GM12878 (cell line): ENCODE data around the gene IL34. TPM values are rescaled to one million over a fixed set of nuclear protein-coding genes. Genes with fewer than 3 reads are reported as not detected.

Experiments
- ATAC-seq: fragments of 200-7000 bp; cut with Tn5 transposase; 3 replicates; pipeline ENCODE4 v1.9.1; 2020; ENCODE audit warnings: mild to moderate bottlenecking, moderate library complexity
- BruUV-seq: library from RNA; stranded (reverse); fragments of 400-500 nt; replicated peaks from 2 replicates; lab custom pipeline; 2021; lab: Mats Ljungman, UMichigan
- CTCF ChIA-PET: fragments of 300-600 bp; sonication (Branson Sonifier 250); formaldehyde crosslinking; extraction: SDS; loops from one replicate; lab custom pipeline; 2021; ENCODE audit warnings: inconsistent platforms; lab: Yijun Ruan, JAX
- POLR2A ChIA-PET: fragments of 350-600 bp; formaldehyde crosslinking; extraction: SDS; loops from one replicate; lab custom pipeline; 2021; ENCODE audit warnings: inconsistent platforms; lab: Charles Lee
- RAD21 ChIA-PET: fragments of 300-600 bp; sonication (Branson Sonifier 250); formaldehyde crosslinking; loops from one replicate; lab custom pipeline; 2023; ENCODE audit warnings: antibody characterized with exemption; ENCODE audit not compliant: unreplicated experiment; lab: Charles Lee
- SMC1A ChIA-PET: fragments of 300-600 bp; sonication (Branson Sonifier 250); formaldehyde crosslinking; loops from one replicate; lab custom pipeline; 2023; ENCODE audit not compliant: unreplicated experiment, uncharacterized antibody; lab: Charles Lee
- DNase-seq: peaks from one replicate; pipeline ENCODE4 v3.0.0-alpha.2; 2011; ENCODE audit warnings: low read depth, low spot score
- FAIRE-seq: peaks from 3 replicates; lab custom pipeline; 2011; peaks lifted over from hg19 to GRCh38; lab: Jason Lieb, UNC
- H2AFZ ChIP-seq: 2 replicates; pipeline ENCODE4 v1.6.0; 2011; ENCODE audit warnings: low read depth, low read length, control low read depth; ENCODE audit not compliant: control insufficient read depth
- H3K27ac ChIP-seq: 2 replicates; pipeline ENCODE4 v1.5.1; 2011; ENCODE audit warnings: control low read depth; ENCODE audit not compliant: control insufficient read depth, insufficient read depth
- H3K27me3 ChIP-seq, 2 experiments: replicated peaks in 1 of 2; 2 replicates each; pipeline versions ENCODE4 v1.6.0 to v1.6.1; 2011; ENCODE audit warnings: low read length in 1 of 2; ENCODE audit not compliant: control insufficient read depth in 2 of 2, insufficient read depth in 2 of 2
- H3K36me3 ChIP-seq, 2 experiments: 2 replicates each; pipeline ENCODE4 v1.5.1; 2011; ENCODE audit warnings: low read length in 1 of 2; ENCODE audit not compliant: control insufficient read depth in 2 of 2, insufficient read depth in 2 of 2
- H3K4me1 ChIP-seq: 2 replicates; pipeline ENCODE4 v1.6.1; 2011; ENCODE audit warnings: mild to moderate bottlenecking, low read length, moderate library complexity, mixed read lengths; ENCODE audit not compliant: control insufficient read depth, insufficient read depth
- H3K4me2 ChIP-seq: 2 replicates; pipeline ENCODE4 v1.6.0; 2011; ENCODE audit warnings: control low read depth; ENCODE audit not compliant: control insufficient read depth, insufficient read depth
- H3K4me3 ChIP-seq: fragments of 200-600 bp; sonication (generic); 2 replicates; pipeline ENCODE4 v1.5.1; 2016
- H3K79me2 ChIP-seq: 2 replicates; pipeline ENCODE4 v1.6.0; 2011; ENCODE audit warnings: low read length; ENCODE audit not compliant: control insufficient read depth, insufficient read depth
- H3K9ac ChIP-seq: 2 replicates; pipeline ENCODE4 v1.8.0; 2011; ENCODE audit warnings: low read length, control low read depth, mixed read lengths; ENCODE audit not compliant: control insufficient read depth, insufficient read depth
- H3K9me3 ChIP-seq: replicated peaks from 3 replicates; pipeline ENCODE4 v1.5.1; 2011; ENCODE audit warnings: mild to moderate bottlenecking, low read length; ENCODE audit not compliant: control insufficient read depth, insufficient read depth
- H4K20me1 ChIP-seq: 2 replicates; pipeline ENCODE4 v1.6.0; 2011; ENCODE audit not compliant: control insufficient read depth, insufficient read depth
- KLF5 ChIP-seq: fragments of 450-650 bp; IDR thresholded peaks from 2 replicates; pipeline ENCODE4 v1.6.1; 2014; ENCODE audit warnings: mild to moderate bottlenecking; ENCODE audit not compliant: partially characterized antibody
- POLR2AphosphoS2 ChIP-seq: IDR thresholded peaks from 2 replicates; pipeline ENCODE4 v1.6.1; 2011; ENCODE audit warnings: low read depth, mild to moderate bottlenecking, low read length, improper control_type of control experiment, moderate library complexity
- SIX5 ChIP-seq: IDR thresholded peaks from 2 replicates; pipeline ENCODE4 v1.6.1; 2011; ENCODE audit warnings: mild to moderate bottlenecking, low read depth, low read length, moderate library complexity; ENCODE audit not compliant: severe bottlenecking
- ZBED1 ChIP-seq: IDR thresholded peaks from 2 replicates; pipeline ENCODE4 v1.6.1; 2016; ENCODE audit warnings: borderline replicate concordance
- ZBTB11 ChIP-seq: fragments of 450-650 bp; formaldehyde crosslinking; IDR thresholded peaks from 2 replicates; pipeline ENCODE4 v1.5.0; 2022; ENCODE audit warnings: mild to moderate bottlenecking, missing genetic modification characterization
- WGBS: methylation state at CpG from one replicate; pipeline ENCODE4 v1.1.6; 2016; ENCODE audit warnings: low lambda C conversion rate; ENCODE audit not compliant: insufficient replicate concordance, insufficient coverage; ENCODE audit errors: missing lambda C conversion rate; 5-methylcytosine and 5-hydroxymethylcytosine counted together
- in situ Hi-C: fragments of 300-500 bp; cut with MboI; formaldehyde crosslinking; loops from 9 replicates; pipeline ENCODE4 v1.14.3; 2018; ENCODE audit warnings: mixed read lengths
- intact Hi-C: fragments of 100-400 bp; cut with micrococcal nuclease; formaldehyde crosslinking; loops from one replicate; pipeline ENCODE4 v1.14.2; 2022; ENCODE audit not compliant: unreplicated experiment
- polyA plus RNA-seq, 11 experiments: library from polyadenylated mRNA; depleted of rRNA in 4 of 11; unstranded in 6 of 11; stranded (reverse) in 5 of 11; fragments of >200 nt; fragmentation: Nextera tagmentation in 4 of 11; fragmentation: Illumina TruSeq in 1 of 11; extraction: Ambion mirVana in 4 of 11; extraction: Trizol in 1 of 11; gene quantifications; 1 replicate in 1 of 11; 2 replicates in 10 of 11; pipeline versions ENCODE4 v1.2.1 to v1.2.3, GENCODE V29; 2011 to 2016; ENCODE audit warnings: inconsistent platforms in 2 of 11, missing spikeins in 2 of 11, low read depth in 1 of 11
- total RNA-seq, 4 experiments: library from RNA; depleted of rRNA in 3 of 4; stranded (reverse); fragments of >200 nt in 3 of 4; fragmentation: Illumina TruSeq in 1 of 4; extraction: Trizol in 1 of 4; gene quantifications; 2 replicates each; pipeline versions ENCODE4 v1.2.1 to v1.2.3, GENCODE V29; 2013 to 2021
- TF ChIP-seq, protein P1 (sequence below): fragments of 150-350 bp; IDR thresholded peaks from 2 replicates; pipeline ENCODE4 v1.6.1; 2016; ENCODE audit warnings: low read depth, low read length
- TF ChIP-seq, protein P2 (sequence below): IDR thresholded peaks from 2 replicates; pipeline ENCODE4 v1.6.1; 2012; ENCODE audit warnings: low read depth, low read length, improper control_type of control experiment
- TF ChIP-seq, protein P3 (sequence below): IDR thresholded peaks from 2 replicates; pipeline ENCODE4 v1.6.1; 2011; ENCODE audit warnings: low read depth, low read length, improper control_type of control experiment, borderline replicate concordance
- TF ChIP-seq, protein P4 (sequence below): fragments of 450-650 bp; IDR thresholded peaks from 2 replicates; pipeline ENCODE4 v1.6.1; 2017; ENCODE audit warnings: mild to moderate bottlenecking, moderate library complexity

Gene IL34
- total and polyA plus RNA-seq, 10 of the 15 experiments (the other 5 are each of a cell fraction or from before 2014, with no cell fraction given): 0.27 to 0.40 TPM; not detected in 8

DNA sequence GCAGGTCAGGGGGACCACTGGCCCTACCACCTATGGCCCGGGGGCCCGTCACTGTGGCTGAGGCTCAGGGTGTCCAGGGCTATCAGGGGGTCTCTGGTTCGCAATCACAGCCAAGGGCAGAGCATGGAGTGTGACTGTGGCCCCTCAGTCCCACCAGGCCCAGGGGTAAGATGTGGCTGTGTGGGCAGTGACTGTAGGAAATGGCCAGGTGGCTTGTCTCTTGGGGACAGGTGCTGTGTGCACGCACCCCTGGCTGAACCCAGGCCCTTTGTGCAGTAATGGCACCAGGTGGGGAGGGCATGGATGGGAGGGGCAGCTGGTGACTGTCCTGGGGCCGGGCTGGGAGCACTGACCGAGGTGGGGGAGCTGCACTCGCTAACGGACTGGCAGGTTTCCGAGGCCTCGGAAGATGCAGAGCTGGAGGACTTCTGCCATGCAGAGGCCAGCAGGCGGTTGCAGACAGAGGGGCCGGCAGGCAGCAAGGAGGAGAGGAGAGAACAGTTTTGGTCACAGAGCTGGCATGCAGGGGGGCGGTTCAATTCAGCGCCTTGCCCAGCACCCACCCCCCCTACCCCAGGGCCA lies 18.8 kb downstream of the IL34 start:
- intact Hi-C loops: no loop called here
- Histone ChIP-seq H3K36me3 (no peaks in the 10 kb centered on the region), H4K20me1 (no peaks in the 10 kb centered on the region), H3K9me3 (no peaks in the 10 kb centered on the region), H3K27ac (no peak overlapping the region), H3K9ac (no peak overlapping the region), H2AFZ (no peak overlapping the region), H3K4me2 (no peak overlapping the region), H3K4me3 (no peak overlapping the region), H3K4me1 (no peaks in the 10 kb centered on the region), H3K79me2 (no peaks in the 10 kb centered on the region), H3K27me3 (no peaks in the 10 kb centered on the region; a peak in 1 of 4 replicates)
- ChIA-PET POLR2A (no interaction called here), RAD21 (no interaction called here), SMC1A (interaction anchor here (0.5 kb wide), 1 partner anchor 58 kb away, joined by 3 read pairs; no protein-coding TSS in a partner anchor), CTCF (no interaction called here)
- in situ Hi-C loops: no loop called here
- FAIRE-seq (no peak), ATAC-seq (no peak), DNase-seq (no peak)
- WGBS: 61% methylated on average over 12 of the region's 14 CpGs
- BruUV-seq: no TSS peak
- TF ChIP-seq, protein P1, sequence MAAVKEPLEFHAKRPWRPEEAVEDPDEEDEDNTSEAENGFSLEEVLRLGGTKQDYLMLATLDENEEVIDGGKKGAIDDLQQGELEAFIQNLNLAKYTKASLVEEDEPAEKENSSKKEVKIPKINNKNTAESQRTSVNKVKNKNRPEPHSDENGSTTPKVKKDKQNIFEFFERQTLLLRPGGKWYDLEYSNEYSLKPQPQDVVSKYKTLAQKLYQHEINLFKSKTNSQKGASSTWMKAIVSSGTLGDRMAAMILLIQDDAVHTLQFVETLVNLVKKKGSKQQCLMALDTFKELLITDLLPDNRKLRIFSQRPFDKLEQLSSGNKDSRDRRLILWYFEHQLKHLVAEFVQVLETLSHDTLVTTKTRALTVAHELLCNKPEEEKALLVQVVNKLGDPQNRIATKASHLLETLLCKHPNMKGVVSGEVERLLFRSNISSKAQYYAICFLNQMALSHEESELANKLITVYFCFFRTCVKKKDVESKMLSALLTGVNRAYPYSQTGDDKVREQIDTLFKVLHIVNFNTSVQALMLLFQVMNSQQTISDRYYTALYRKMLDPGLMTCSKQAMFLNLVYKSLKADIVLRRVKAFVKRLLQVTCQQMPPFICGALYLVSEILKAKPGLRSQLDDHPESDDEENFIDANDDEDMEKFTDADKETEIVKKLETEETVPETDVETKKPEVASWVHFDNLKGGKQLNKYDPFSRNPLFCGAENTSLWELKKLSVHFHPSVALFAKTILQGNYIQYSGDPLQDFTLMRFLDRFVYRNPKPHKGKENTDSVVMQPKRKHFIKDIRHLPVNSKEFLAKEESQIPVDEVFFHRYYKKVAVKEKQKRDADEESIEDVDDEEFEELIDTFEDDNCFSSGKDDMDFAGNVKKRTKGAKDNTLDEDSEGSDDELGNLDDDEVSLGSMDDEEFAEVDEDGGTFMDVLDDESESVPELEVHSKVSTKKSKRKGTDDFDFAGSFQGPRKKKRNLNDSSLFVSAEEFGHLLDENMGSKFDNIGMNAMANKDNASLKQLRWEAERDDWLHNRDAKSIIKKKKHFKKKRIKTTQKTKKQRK: no peak
- TF ChIP-seq KLF5 (no peak), POLR2AphosphoS2 (no peak), SIX5 (no peak), ZBED1 (no peak), ZBTB11 (CRISPR knock-in tag) (no peak)
- TF ChIP-seq, protein P2, sequence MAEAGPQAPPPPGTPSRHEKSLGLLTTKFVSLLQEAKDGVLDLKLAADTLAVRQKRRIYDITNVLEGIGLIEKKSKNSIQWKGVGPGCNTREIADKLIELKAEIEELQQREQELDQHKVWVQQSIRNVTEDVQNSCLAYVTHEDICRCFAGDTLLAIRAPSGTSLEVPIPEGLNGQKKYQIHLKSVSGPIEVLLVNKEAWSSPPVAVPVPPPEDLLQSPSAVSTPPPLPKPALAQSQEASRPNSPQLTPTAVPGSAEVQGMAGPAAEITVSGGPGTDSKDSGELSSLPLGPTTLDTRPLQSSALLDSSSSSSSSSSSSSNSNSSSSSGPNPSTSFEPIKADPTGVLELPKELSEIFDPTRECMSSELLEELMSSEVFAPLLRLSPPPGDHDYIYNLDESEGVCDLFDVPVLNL: no peak
- TF ChIP-seq, protein P3, sequence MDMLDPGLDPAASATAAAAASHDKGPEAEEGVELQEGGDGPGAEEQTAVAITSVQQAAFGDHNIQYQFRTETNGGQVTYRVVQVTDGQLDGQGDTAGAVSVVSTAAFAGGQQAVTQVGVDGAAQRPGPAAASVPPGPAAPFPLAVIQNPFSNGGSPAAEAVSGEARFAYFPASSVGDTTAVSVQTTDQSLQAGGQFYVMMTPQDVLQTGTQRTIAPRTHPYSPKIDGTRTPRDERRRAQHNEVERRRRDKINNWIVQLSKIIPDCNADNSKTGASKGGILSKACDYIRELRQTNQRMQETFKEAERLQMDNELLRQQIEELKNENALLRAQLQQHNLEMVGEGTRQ: no peak
- TF ChIP-seq, protein P4, sequence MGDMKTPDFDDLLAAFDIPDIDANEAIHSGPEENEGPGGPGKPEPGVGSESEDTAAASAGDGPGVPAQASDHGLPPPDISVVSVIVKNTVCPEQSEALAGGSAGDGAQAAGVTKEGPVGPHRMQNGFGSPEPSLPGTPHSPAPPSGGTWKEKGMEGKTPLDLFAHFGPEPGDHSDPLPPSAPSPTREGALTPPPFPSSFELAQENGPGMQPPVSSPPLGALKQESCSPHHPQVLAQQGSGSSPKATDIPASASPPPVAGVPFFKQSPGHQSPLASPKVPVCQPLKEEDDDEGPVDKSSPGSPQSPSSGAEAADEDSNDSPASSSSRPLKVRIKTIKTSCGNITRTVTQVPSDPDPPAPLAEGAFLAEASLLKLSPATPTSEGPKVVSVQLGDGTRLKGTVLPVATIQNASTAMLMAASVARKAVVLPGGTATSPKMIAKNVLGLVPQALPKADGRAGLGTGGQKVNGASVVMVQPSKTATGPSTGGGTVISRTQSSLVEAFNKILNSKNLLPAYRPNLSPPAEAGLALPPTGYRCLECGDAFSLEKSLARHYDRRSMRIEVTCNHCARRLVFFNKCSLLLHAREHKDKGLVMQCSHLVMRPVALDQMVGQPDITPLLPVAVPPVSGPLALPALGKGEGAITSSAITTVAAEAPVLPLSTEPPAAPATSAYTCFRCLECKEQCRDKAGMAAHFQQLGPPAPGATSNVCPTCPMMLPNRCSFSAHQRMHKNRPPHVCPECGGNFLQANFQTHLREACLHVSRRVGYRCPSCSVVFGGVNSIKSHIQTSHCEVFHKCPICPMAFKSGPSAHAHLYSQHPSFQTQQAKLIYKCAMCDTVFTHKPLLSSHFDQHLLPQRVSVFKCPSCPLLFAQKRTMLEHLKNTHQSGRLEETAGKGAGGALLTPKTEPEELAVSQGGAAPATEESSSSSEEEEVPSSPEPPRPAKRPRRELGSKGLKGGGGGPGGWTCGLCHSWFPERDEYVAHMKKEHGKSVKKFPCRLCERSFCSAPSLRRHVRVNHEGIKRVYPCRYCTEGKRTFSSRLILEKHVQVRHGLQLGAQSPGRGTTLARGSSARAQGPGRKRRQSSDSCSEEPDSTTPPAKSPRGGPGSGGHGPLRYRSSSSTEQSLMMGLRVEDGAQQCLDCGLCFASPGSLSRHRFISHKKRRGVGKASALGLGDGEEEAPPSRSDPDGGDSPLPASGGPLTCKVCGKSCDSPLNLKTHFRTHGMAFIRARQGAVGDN: no peak
